ENCODE measurements around the gene DPEP2NB.

The DPEP2NB gene, protein sequence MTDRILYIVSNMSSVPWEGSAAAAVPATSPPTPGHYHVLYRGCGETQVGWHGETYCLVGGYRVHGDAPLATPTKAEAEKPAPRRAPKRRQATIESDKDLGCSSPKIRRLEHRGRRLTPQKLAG

DNA sequence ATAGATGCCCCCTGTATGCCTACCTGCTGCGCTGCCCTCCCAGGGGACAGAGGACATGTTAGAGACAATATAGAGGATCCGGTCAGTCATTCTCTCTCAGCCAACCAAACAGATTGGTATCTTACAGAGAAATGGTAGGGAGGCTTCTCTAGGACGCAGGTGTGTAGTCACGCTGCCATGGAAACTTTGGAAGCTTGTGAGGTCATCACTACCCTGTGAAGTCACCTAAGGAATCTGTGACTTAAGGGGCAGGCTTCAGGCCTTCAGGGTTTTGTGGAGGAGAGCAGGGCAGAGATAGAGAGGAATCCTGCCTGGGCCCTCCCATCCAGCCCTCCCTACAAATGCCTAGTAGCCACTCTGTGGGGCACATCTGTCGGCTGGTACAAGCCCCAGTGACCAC is at the start of gene DPEP2NB:
Gene DPEP2NB, minus strand, starts transcription at position 231 of the 400 bp plus-strand sequence. Its CDS starts 141 bp downstream, at position 90.
- DNase-seq: no peak

GRCh38 chr16:68064791-68065365 is 49.2 kb upstream of the DPEP2NB start:
- peak; percentile 73 for DNase-seq

- DNase-seq: no peak
Measured at GRCh38 chr16:68062910-68063393, 47.2 kb upstream of the DPEP2NB start.

- DNase-seq: no peak
Measured at GRCh38 chr16:68061396-68061795, 45.7 kb upstream of the DPEP2NB start.

DNA sequence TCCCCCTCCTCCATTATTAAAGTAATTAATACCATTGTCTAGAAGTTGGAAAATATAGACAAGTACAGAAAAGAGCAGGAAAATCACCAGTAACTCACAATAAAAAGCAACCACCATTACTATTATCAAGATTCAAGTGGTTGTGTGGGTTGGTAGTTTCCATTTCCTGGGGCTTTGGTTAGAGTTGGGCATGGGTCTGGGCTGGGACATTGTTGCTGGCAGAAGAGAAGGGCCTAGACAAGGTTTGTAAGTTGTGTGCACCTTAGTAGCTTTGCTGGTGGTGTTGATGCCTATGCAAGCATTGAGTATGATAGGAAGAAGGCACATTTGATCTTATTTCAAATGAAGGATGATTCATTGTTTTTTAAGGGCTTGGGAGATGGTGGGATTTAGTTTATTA is 44.1 kb upstream of the DPEP2NB start:
- DNase-seq: no peak

DNA sequence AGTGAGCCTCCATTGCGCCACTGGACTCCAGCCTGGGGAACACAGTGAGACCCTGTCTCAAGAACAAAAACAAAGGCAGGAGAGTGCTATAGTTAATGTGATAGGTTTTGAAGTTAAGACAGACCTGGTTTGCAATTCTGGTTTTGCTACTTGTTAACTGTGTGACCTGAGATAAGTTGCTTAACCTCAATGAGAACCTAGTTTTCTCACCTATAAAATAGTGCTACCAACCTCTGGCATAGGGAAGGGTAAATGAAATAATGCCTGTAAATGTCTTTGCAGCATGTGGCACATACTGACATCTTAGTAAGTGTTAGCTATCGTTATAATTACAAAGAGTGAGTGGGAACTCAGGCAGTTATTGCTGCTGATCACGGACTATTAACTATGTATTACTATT is 39.7 kb upstream of the DPEP2NB start:
- DNase-seq: no peak

DNA sequence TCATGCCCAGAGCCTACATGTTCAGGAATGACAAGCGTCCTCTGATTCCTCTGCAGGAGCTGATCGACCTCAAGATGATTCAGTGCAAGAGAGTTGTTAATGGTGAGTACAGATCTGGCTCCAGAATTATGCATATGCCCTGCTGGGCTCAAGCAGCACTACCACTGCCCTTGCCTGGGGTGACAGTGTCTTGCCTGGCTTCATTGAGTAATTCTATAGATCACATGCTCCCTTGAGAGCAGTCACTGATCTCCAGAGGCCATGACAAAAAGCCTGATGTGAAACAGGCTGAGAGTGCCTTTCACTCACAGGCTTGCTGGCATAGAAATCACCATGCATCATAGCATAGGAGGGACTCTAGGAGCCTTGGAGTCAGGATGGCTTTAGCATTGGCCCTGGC is 33.7 kb upstream of the DPEP2NB start:
- DNase-seq: no peak

GRCh38 chr16:68047987-68048386 is 32.3 kb upstream of the DPEP2NB start:
- DNase-seq: no peak

DNA sequence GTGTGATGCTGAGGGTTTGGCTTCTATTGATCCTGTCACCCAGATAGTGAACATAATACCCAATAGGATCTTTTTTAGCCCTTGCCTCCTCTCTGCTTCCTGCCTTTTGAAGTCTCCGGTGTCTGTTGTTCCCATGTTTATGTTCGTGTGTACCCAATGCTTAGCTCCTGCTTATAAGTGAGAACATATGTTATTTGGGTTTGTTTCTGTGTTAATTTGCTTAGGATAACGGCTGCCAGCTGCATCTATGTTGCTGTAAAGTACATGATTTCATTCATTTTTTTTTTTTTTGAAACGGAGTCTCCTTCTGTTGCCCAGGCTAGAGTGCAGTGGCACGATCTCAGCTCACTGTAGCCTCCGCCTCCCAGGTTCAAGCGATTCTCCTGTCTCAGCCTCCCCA is 30.4 kb upstream of the DPEP2NB start:
- no peak for DNase-seq

- no peak for DNase-seq
Measured at GRCh38 chr16:68041783-68042182, 26.1 kb upstream of the DPEP2NB start.

GRCh38 chr16:68040506-68041288 is 25.0 kb upstream of the DPEP2NB start:
- DNase-seq: peak; percentile 59

GRCh38 chr16:68037841-68038597 is 22.3 kb upstream of the DPEP2NB start:
- DNase-seq: no peak

GRCh38 chr16:68035227-68035626 is 19.5 kb upstream of the DPEP2NB start:
- no peak for DNase-seq

DNA sequence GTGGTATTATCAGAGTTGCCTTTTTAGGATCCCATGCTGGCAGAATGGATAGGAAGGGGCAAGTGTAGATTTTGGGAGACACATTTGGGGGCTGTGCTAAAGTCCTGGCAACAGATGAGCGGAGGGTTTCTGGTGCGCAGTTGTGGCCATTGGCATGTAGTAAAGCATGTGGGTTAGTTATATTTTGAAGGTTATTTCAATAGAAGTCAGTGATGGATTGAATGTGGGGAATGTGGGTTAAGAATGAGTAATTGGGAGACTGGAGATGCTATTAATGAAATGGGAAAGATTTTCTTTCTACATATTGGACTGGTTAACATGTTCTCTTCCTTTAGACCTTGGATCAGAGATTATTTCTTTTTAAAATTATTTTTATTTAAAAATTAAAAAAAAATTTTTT is 17.4 kb upstream of the DPEP2NB start:
- DNase-seq: no peak

DNA sequence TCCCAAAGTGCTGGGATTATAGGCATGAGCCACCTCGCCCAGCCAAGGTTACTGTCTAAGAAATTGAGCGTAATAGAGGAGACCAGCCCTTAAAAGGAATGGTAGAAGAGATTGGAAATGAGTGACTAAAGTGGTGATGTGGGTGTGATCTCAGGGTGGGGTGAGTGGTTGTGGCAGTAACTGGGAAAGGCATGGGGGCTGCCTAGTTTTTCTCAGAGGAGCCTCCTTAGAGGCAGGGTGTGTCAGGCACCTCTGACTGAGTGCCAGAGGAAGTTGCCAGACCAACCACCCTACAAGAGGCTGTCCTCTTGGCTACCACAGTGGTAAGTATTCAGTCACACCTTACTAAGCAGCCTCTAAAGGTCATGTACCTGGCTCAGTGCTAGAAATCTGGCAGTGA is 16.2 kb upstream of the DPEP2NB start:
- peak; percentile 28 for DNase-seq

- peak; percentile 66 for DNase-seq
Measured at GRCh38 chr16:68030108-68030507, 14.4 kb upstream of the DPEP2NB start.

DNA sequence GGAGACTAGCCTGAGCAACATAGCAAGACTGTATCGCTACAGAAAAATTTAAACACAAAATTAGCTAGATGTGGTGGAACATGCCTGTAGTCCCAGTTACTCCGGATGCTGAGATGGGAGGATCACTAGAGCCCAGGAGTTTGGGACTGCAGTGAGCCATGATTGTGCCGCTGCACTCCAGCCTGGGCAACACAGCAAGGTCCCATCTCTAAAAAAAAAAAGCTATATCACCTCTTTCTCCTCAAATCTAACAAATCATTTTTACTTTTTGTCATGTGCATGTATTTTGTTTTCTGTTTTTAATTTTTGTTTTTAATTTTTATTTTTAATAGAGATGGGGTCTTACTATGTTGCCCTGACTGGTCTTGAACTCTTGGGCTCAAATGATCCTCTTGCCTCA is 13.3 kb upstream of the DPEP2NB start:
- no peak for DNase-seq

GRCh38 chr16:68022728-68023537 is 7.2 kb upstream of the DPEP2NB start, which contains the start of the genes DDX28 and DUS2:
Gene DDX28, minus strand, starts transcription at chr16:68023232. Its CDS starts 30 bp downstream, at chr16:68023202.
Gene DUS2, plus strand, starts transcription at chr16:68023284. Its CDS starts 14,740 bp downstream, at chr16:68038024.
- DNase-seq: peak; percentile 83

GRCh38 chr16:68022278-68022727 is 6.6 kb upstream of the DPEP2NB start:
- DNase-seq: no peak

DNA sequence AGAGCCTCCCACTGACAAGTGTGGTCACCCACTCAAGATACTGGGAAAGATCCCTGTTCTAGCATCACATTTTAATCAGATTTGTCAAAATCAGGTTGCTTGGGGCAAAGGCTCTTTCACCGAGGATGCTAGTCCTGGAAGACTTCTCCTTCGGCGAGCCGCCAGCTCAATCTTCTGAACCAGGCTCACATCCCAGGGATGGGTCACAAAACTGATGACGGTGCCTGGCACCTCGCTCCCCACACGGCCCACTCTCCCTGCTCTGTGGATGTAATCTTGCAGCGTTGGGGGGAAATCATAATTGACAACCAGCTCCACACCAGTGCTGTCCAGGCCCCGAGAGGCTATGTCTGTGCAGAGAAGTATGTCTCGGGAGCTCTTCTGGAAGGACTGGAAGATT is 5.8 kb upstream of the DPEP2NB start:
- DNase-seq: no peak

GRCh38 chr16:68019167-68019680 is 3.5 kb upstream of the DPEP2NB start:
- DNase-seq: no peak

DNA sequence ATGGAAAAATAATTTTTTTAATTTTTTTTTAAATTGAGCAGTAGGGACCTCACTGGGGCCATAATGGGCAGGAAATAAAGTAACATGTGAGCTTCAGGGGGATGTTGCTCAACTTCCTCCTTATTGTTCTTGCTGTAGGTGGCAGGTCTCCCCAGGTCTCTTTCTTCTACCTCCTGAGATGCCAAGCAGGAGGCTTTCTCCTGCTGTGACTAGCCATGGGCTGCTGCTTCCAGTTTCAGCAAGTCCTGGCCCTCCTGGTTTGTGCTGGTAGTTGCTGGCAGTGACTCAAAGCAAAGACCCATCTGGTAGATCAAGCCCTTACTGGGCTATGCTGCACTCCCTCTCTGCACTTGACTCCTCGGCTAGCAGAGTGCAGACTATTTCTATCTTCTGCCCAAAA is 2.3 kb downstream of the DPEP2NB start:
- no peak for DNase-seq
